ENCODE measurements around the gene SOX5.

The SOX5 gene

DNA sequence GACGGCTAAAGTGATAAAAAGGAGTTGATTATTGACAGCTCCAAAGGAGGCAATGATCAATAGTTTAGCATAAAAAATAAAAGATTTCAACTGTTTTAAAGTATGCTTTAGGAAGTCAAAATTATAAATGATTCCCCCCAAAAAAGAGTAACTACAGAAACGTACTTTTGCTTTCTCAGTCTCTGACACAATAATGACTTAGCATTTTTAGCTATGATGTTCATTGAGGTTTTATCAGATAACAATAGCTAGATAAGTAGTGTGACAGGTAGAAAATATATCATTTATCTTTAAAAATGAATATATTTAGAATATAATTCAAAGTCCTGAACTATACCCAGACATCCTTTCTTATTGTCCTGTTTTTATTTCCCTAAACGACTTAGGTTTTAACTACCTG lies 352.9 kb downstream of the SOX5 start:
- no peak for DNase-seq

DNA sequence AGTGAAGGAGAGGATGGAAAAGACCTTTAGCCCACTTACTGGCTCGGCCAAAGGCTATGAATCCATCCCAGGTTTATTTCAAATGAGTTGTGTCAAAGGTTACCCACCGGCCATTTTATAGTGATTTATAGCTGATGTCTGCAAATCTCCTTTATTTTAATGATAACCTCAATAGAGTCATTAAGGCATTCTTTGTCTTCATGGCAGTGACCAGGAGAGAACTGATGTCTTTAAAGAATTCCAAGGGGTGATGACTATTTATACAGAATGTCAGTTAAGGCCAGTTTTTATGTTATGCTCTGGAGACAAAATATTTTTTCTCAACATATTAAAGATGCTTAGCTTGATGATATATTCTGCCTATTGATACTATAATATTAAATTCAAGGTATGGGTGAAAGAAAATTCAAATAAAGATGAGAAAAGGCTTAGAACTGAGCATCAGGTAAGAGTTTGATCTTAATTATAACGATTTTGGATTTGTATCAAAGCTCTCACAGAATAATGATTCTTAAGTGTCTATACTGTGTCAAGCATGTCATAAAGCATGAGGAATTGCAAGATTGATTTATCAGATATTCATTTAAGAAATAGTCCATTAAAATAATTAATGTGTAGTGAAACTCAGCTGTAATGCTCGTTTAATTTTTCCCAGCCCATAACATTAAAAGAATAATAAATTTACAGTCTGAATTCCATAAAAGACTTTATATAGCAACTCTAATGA lies 361.5 kb downstream of the SOX5 start:
- DNase-seq = no peak

GRCh38 chr12:23585782-23586163 lies 363.7 kb downstream of the SOX5 start:
- DNase-seq = no peak

GRCh38 chr12:23585156-23585781 lies 364.2 kb downstream of the SOX5 start:
- no peak for DNase-seq

DNA sequence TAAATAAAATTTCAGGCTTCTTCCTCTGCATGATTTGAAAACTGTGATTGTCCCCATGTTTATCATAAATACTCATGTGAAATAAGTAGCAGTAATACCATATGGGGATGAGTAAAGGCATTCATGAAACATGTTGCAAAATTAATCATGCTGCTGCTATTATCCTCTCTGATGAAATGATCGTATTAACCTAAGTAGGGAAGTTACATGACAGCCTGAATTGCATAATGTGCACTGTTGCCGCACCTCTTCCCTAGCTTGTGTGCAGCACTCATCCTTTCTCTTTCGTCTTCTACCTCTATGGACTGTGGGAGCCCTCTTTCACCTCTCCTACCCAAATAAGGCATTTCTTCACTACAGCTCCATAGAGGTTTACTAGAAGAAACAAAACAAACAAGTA lies 367.6 kb downstream of the SOX5 start:
- no peak for DNase-seq

DNA sequence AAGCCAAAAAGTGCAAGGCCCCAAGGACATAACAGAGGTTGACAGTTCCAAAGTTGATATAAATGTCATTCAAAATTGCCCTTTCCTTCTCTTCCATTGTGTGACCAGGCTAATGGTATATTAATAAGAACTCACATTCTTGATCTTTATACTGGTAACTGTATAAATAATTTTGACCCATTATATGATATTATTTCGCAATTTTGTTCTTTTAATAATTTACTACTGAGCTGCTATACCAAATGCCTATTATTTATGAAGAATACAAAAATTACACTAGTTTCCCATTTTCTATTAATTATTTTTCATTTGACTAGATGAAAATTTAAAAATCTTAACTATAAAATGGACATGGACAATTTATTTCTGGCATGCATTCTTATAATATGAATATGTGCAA lies 370.2 kb downstream of the SOX5 start:
- DNase-seq = no peak

DNA sequence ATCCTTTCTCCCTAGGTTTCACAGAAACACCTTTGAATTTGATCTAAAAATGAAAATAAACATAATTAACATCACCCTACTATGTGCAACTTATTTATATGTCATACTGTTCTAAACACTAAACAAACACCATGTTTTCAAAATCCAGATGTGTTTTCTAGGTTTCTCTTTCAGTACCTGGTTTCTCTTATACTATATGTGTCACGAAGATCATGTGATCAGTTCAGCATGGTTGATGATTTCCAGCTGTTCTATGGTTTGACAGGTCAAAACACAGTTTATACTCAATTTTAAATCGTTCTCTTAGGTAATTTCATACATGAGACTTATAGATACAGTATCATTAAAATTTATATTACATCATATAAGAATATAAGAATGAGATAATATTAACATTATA lies 373.1 kb downstream of the SOX5 start:
- no peak for DNase-seq

GRCh38 chr12:23569356-23569755 lies 380.1 kb downstream of the SOX5 start:
- no peak for DNase-seq

GRCh38 chr12:23566133-23566532 lies 383.3 kb downstream of the SOX5 start:
- DNase-seq = no peak

- DNase-seq = no peak
Measured at GRCh38 chr12:23564451-23565152, 384.9 kb downstream of the SOX5 start.

DNA sequence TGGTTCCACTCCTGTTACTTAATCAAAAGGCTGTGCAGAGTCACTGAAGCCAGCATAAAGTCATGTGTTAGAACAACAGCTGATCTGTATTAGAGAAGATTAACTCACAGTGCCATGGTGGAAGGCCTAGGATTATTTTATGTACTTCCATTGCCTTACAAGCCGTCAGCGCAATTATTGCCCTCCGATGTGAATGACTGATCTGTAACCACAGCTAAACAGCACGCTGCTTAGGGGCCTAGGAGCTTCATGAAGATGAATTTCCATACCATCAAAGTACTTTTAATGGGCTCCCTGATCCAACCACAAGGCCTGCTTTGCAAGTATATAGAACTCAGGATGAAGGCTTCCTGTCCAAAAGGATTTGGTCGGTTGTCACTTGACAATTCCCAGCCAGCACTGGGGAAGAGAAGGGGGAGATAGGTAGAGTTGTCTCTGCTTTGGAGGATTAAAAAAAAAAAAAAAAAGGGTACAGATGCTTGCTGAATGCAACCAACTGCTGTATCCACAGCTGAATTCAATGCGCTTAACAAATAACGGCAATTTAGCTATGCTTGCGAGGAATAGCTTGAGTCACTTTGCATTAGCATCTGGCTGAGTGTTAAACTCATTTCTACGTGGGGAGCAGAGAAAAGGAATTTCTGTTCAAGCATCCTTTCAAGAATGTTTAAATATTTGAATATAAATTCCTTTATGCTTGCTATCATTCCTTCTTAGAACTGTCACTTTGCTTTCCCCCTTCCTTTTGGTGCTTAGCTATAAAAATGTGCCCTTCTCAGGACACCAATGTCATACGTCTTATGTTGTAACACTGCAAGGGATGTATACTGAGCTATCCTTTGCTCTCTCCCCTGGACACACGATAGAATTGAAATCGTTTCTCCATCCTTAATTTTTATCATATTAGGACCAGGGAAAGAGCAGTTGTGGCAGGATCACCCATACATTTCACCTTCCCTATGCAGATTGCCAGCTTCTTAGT lies 387.8 kb downstream of the SOX5 start:
- no peak for DNase-seq

DNA sequence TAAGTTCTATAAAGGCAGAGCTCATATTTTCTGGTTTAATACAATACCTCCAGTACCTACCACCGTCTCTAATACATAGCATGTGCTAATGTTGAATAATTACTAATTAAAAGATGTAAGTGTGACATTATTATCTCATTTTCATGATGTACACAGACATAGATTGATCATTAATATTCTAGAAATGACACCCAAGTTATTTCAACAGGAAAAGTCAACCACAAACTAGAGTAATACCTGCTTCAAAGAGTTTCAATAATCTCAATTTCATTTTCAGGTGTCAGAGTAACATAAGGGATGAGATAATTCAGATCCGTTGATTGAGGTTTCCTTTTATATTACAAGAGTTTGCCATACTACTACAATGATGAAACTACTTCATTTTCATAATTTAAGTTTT lies 388.9 kb downstream of the SOX5 start:
- no peak for DNase-seq

GRCh38 chr12:23559268-23559753 lies 390.2 kb downstream of the SOX5 start:
- no peak for DNase-seq

DNA sequence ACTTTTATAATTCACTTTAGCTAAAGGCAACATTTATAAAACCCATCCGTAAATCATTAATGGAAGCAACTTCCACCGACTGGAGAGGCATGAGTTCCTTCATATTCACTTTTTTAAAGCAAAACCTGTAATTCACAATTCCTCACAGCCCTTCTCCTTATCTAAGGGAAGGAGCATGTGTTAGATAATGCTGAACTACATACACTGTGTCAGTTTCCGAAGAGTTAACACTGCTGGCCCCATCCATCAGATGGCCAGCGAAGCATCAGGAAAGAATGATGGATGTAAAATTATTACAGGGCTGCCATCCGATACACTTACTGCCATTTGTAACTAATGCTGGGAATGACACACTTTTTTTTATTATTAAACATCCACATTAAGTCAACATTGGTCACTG lies 392.8 kb downstream of the SOX5 start:
- no peak for DNase-seq

DNA sequence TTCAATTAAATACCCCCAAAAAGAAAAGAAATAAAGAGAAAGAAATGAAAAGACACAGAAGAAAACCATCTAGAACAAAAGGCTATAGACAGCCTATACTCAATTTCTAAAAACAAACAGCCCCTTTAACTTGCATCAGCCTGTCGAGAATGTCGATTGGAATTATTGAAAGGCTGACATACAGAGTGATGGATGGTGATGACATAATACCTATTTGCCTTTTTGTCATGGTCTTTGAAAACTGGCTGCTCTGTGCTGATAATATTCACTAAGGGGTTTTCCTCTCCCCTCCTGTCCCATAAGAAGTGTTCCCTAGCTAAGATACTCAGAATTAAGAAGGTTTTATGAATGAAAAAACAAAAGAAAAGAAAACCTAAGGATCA lies 393.7 kb downstream of the SOX5 start:
- no peak for DNase-seq

GRCh38 chr12:23555180-23555824 lies 394.2 kb downstream of the SOX5 start:
- DNase-seq = no peak

DNA sequence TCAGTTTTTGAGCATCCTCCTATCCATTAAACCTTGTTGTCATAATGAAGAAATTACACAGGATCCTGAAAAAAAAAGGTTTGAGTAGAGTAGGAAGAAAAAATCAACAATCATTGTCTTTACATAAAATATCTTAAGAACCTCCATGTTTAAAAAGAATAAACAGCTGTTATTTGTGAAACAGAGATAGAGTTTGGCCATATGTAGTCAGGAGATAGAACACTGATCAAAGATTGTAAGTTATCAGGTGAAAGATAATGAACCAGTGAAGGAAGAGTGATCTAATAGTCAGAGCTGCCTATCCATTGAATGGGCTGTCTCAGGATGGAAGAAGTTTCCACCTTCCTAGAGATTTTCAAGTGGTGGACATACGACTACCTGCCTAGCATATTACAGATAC lies 397.1 kb downstream of the SOX5 start:
- no peak for DNase-seq

- DNase-seq = no peak
Measured at GRCh38 chr12:23550753-23551152, 398.7 kb downstream of the SOX5 start.

GRCh38 chr12:23548742-23549141 lies 400.7 kb downstream of the SOX5 start:
- DNase-seq = no peak

DNA sequence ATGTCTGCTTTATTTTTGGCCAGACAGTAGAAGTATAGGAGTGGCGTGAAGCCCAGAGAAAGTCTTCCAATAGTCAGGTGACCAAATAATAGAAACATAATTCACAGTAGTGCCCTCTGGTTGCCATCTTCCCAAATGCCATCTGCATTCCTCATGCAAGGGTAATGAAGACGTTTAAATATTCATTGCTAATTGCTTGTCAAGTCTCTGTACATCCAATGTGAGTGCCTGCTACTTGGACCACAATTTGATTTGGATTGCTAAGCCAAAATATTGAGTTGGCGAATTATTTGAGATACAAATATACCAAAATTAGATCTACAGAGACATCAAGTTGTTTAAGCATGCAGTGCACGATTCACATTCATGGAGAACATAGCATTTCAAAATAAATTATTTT lies 402.7 kb downstream of the SOX5 start:
- DNase-seq = no peak

- DNase-seq = no peak
Measured at GRCh38 chr12:23543767-23544166, 405.7 kb downstream of the SOX5 start.

- DNase-seq = no peak
Measured at GRCh38 chr12:23542187-23542586, 407.3 kb downstream of the SOX5 start.
